GM21360 (cell line): Measurements from ENCODE around the gene ZNF561.
"Not testable (repeated sequence)": the region's sequence is repeated elsewhere in the genome, so short reads cannot be mapped to it uniquely, and the experiment has no call there.

Source experiments
- ATAC-seq: cut with Tn5 transposase; IDR thresholded peaks from one replicate; pipeline ENCODE4 v1.9.1; 2021; ENCODE audit warnings: mild to moderate bottlenecking, moderate library complexity; ENCODE audit not compliant: unreplicated experiment

The ZNF561 gene

DNA sequence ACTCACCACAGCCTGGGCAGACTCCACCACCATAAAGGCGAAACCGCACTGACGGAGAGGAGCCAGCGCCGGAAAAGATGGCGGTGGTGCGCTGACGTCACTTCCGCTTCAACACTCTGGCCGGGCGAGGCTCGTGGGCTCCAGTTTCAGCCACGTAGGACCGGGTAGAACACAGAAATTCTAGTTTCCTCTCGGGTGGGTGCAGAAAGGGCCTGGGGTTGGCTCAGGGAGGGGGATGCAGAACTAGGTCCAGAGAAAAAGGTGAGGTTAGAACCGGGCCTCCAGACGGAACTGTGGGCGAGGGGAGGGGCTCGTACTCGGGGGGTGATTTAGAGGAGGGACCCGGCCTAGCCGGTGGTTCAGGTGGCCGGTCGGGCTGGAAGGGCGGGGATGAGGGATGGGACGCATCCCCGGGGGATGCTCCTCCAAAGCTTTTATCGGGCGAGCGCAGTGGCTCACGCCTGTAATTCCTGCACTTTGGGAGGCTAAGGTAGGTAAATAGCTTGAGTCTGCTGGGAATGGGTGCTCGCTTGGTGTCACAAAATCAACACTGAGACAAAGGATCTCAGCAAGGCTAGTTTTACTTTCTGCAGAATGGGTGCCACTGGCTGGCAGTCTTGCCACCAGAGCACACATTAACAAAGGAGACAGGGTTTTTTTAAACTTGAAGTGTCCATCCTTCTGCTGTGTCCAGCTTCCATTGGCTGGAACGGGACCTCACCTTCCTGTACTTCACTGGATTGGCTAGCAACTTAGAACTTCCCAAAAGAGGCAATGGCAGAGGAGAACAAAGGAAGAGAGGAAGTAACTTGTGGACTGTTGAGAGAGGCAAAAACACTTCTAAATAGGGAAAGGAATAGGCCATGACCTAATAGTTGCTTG is at the start of gene ZNF561:
Gene ZNF561 (minus strand): TSS at position 77 of the 882 bp plus-strand sequence. CDS start 1,776 bp downstream, outside the sequence.
- peak; percentile 65 for ATAC-seq

DNA sequence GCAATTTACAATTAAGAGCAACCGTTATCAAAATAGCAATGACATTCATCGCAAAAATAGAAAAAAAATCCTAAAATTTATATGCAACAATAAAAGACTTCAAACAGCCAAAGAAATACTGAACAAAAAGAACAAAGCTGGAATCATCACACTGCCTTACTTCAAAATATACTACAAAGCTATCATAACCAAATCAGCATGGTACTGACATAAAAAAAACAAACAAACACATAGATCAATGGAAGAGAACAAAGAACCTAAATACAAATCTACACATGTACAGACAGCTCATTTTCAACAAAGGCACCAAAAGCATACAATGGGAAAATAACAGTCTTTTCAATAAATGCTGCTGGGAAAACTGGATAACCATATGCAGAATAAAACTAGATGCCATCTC is 47.5 kb upstream of the ZNF561 start:
- ATAC-seq: no peak

DNA sequence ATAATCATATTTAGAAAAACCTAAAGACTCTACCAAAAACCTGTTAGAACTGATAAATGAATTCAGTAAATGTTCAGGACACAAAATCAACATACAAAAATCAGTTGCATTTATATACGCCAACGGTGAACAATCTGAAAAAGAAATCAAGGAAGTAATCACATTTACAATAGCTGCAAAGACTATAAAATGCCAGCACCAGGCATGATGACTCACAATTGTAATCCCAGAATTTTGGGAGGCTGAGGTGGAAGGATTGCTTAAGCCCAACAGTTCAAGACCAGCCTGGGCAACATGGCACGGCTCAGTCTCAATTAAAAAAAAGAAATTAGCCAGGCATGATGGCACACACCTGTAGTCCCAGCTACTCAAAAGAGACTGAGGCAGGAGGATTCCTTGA is 46.9 kb upstream of the ZNF561 start:
- ATAC-seq: no peak

DNA sequence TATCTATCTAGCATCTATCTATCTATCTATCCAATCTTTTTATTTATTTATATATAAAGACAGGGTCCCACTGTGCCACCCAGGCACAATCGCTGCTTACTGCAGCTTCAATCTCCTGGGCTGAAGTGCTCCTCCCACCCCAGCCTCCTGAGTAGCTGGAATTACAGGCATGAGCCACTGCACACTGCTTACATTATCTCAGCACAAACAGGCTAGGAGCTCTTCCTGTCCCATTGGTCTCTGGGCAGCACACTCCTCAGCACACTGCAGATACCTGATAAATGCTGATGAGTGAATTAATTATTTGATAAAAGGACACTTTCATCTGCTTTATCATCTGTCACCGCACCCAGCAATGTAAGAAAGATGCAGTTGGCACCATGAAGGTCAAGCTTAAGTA is 37.7 kb upstream of the ZNF561 start:
- no peak for ATAC-seq

DNA sequence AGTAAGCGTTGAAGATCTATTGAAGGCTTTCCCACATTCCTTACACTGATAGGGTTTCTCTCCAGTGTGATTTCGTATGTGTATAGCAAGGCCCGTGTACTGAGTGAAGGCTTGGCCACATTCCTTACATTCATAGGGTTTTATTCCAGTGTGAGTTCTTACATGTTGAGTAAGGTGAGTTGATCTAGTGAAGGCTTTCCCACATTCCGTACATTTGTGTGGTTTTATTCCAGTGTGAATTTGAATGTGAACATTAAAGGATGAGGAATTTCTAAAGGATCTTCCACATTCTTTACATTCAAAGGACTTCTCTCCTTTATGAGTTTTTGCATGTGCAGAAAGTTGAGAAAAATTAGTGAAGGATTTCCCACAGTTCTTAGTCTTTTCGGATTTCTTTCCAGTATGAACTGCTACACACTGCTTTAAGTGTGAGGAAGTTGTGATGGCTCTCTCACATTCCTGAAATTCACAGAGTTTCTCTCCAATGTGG is 32.1 kb upstream of the ZNF561 start:
- not testable (repeated sequence) for ATAC-seq

DNA sequence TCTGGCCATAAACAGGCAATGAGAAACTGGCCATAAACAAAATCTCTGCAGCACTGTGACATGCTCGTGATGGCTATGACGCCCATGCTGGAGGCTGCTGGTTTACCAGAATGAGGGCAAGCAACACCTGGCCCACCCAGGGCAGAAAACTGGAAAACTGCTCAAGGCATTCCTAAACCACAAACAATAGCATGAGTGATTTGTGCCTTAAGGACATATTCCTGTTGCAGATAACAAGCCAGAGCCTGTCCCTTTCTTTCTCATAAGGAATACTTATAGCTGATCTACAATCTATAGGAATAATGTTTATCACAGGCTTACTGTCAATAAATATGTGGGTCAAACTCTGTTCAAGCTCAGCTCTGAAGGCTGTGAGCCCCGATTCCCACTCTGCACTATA is 30.4 kb upstream of the ZNF561 start:
- not testable (repeated sequence) for ATAC-seq

DNA sequence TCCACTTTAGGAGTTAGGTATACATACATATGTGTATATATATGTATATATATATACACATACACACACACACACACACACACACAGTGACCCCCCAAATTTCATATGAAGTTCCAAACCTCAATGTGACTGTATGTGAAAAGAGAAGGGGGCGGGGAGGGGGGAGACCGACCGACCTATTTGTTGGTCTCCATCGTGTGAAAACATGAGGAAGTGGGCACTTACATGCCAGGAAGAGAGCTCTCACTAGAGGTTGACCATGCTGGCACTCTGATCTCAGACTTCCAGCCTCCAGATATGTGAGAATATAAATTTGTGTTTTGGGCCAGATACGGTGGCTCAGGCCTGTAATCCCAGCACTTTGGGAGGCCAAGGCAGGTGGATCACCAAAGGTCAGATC is 29.3 kb upstream of the ZNF561 start:
- no peak for ATAC-seq

DNA sequence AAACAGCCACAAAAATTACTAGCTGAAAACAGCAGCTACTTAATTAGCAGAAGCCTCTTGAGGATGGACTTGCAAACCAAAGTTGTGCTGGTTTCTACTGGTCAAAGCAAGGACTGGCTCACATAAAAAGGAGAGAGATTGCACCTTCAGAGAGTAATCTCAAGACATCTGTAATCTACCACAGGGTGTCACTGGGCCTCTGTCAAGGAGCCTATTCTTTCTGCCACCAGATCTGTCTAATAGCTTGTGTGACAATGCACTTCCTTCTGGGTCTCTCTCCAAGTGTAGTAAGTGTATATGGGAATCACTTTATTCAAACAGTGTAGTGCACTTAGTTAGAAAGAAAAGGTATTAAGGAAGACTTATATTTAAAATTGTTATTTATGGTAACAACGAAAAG is 24.4 kb upstream of the ZNF561 start:
- no peak for ATAC-seq

DNA sequence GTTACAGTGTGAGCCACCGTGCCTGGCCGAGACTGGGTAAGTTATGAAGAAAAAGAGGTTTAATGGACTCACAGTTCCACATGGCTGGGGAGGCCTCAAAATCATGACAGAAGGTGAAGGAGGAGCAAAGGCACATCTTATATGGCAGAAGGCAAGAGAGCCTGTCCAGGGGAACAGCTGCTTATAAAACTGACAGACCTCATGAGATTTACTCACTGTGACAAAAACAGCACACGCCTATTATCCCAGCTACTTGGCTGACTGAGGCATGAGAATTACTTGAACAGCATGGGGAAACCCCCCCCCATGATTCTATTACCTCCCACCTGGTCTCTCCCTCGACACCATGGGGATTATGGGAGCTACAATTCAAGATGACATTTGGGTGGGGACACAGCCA is 23.4 kb upstream of the ZNF561 start:
- no peak for ATAC-seq

DNA sequence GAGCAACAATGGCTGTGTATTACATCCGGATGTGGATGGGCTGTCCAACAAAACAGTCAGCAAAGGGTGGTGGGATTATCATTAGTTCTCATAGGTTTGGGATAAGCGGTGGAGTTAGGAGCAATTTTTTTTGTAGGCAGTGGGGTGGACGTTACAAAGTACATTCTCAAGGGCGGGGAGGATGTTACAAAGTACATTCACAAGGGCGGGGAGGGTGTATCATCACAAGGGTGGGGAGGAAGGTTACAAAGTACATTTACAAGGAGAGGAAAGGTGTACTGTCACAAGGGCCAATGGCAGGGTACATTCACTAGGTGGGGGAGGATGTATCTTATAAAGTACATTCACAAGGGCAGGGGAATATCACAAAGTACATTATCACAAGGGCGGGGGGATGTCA is 20.8 kb upstream of the ZNF561 start:
- ATAC-seq: no peak

DNA sequence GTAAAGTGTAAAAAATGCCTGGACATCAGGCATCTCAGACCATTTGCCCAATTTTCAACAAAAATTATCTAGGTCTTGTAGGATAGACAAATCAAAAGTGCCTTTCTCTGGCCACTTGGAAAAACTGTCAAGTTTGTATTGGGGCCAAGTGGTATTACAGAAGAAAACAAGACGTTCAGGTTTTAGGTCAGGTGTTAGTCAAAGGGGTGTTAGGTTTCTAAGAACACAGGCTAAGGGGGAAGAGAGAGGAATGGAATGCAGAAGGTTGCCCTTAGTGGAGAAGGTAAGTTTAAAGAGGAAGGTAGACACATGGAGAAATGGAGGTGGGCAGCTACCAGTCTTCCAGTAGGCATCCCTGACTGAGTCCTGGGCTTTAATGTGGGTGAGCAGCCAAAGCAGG is 19.9 kb upstream of the ZNF561 start:
- ATAC-seq: no peak

DNA sequence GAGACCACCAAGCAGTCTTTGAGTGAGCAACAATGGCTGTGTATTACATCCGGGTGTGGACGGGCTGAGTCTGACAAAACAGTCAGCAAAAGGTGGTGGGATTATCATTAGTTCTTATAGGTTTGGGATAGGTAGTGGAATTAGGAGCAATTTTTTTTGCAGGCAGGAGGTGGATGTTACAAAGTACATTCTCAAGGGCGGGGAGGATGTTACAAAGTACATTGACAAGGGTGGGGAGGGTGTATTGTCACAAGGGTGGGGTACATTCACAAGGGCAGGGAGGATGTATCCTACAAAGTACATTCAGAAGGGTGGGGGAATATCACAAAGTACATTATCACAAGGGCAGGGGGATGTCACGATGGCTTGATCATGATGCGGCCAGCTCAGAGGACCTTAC is 15.0 kb upstream of the ZNF561 start:
- no peak for ATAC-seq

DNA sequence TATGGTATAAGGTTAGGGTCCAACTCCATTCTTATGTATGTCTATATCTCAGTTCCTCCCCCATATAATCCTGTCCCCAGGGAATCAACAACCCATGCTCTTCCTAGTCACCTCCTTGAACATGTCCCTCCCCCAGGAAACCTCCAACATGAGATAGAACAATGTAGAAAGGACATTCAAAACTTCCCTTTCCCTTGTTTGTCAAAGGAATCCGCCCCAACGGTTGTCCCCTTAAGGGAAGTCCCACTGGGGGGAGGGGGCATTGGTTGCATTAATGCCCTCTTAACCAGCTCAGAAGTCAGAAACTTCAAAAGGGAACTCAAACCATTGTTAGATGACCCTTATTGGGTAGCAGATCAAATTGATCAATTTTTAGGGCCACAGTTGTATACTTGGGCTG is 6.8 kb upstream of the ZNF561 start:
- no peak for ATAC-seq

DNA sequence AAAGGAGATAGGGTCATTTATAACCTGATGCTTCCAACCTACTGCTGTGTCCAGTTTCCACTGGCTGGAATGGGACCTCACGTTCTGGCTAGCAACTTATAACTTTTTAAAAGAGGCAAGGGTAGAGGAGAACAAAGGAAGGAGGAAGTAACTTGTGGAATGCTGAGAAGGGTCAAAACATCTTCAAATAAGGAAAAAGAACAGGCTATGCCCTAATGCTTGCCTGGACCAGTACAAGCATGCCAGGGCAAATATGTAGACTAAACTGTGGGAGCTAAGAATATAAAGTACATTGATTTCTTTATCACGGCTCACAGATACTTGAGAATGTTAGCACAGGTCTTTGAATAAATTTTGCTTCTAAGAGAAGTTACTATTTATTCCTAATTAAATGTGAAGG is 1.5 kb upstream of the ZNF561 start:
- no peak for ATAC-seq

DNA sequence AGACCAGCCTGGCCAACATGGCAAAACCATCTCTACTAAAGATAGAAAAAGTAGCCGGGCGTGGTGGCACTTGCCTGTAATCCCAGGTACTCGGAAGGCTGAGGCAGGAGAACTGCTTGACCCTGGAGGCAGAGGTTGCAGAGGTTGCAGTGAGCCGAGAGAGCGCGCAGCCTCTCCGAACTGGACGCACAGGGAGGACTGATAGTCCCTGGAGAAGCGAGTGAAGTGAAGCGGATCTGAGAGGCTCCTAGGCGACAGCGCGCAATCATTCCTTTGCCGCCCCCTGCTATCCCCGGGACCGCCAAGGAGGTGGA is 233 bp downstream of the ZNF561 start:
- ATAC-seq: no peak

DNA sequence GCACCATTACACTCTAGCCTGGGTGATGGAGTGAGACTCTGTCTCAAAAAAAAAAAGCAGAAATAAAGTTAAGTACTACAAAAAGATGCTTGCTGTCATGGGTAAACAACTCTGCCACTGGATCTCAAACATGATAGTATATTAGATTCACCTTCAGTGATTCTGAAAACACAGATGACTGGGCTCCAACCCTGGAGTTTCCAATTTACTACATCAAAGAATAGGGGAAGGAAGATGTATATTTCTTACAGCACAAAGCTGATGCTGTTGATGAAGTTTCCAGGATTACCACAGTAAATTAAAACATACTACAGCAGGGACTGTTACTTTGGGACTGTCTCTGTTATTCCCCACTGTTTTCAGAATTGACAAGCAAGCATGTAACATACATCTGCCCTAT is 5.2 kb downstream of the ZNF561 start:
- no peak for ATAC-seq

DNA sequence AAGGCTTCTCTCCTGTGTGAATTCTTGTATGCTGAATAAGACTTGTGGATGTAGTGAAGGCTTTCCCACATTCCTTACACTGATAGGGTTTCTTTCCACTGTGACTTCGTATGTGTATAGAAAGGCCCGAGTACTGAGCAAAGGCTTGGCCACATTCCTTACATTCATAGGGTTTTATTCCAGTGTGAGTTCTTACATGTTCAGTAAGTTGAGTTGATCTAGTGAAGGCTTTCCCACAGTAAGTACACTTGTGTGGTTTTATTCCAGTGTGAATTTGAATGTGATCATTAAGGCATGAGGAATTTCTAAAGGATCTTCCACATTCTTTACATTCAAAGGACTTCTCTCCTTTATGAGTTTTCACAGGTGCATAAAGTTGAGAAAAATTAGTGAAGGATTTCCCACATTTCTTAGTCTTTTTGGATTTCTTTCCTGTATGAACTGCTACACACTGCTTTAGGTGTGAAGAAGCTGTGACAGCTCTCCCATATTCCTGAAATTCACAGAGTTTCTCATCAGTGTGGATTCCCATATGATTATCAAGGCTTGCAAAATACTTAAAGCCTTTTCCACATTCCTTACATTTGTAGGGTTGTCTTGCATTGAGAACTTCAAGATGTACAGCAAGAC is 10.4 kb downstream of the ZNF561 start:
- no peak for ATAC-seq

DNA sequence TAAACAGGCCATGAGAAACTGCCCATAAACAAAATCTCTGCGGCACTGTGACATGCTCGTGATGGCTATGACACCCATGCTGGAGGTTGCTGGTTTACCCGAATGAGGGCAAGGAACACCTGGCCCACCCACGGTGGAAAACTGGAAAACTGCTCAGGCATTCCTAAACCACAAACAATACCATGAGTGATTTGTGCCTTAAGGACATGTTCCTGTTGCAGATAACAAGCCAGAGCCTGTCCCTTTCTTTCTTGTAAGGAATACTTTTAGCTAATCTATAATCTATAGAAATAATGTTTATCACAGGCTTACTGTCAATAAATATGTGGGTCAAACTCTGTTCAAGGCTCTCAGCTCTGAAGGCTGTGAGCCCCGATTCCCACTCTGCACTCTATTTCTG is 12.1 kb downstream of the ZNF561 start:
- no peak for ATAC-seq

DNA sequence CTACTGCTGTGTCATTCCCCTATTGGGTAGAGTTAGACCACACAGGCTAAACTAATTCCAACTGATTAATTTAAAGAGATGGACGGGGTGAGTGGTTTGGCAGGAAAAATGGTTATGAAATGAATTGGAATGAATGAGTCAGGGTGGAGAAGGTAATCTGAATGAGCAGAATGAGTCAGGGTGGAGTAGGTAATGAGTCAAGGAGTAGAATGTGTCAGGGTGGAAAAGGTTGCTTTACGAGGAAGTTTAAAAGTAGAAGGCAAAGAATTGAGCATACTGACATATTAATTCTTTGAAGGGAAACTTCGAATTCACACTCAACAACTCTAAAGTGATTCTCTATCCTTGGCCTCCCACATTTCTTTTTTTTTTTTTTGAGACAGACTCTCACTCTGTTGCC is 24.0 kb downstream of the ZNF561 start:
- no peak for ATAC-seq

DNA sequence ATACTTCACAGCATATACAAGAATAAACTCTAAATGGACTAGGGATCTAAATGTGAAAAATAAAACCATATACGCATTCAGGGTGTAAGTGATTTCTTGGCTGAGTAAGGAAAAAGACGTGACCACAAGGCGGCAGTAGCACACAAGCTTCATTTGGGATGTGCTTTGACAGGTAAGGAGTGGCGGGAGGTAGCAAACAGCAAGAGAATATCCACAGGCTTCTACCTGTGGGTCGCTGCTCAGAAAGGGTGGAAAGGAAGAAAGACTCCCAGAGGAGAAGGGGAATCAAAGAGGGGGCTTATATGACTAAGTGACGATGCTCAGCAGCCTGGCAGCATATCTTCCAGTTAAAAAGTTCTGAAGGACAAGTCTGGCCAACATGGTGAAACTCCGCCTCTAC is 34.3 kb downstream of the ZNF561 start:
- no peak for ATAC-seq

DNA sequence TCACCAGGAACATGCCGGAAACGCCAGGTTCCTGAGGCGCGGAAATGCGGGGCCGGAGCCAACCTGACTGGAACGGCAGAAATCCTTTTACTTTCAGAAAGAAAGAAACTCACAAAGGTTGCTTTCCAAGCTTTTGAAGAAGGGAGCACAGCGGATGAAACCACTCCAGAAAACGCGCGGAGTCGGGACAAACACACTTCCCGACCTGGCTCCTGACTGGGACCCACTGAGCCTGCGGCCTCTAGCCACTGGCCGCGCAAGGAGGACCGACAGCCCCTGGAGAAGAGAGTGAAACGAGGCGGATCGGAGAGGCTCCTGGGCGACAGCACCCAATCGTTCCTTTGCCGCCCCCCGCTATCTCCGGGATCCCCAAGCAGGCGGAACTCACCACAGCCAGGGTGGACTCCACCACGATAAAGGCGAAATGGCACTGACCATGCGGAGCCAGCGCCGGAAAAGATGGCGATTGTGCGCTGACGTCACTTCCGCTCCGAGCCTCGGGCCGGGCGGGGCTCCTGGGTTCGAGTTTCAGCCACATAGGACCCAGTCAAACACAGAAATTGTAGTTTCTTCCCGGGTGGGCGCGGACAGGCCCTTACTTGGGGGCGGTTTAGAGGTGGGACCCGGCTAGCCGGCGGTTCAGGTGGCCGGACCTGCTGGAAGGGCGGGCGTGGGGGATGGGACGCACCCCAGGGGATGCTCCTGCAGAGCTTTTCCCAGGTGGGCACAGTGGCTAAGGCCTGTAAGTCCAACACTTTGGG is 36.8 kb downstream of the ZNF561 start, which contains the start of gene ZNF121:
Gene ZNF121 (minus strand): TSS at position 432 of the 761 bp plus-strand sequence. CDS start 16,407 bp downstream, outside the sequence.
- ATAC-seq: peak; percentile 81
